Kidney (tissue), 14 donors: ENCODE results near the gene EBF3. TPM values are rescaled to one million over a fixed set of nuclear protein-coding genes. Genes with fewer than 3 reads are reported as not detected.

Experiments
- DNase-seq, 5 donors: peaks; one replicate each; pipeline ENCODE4 v3.0.0-alpha.2; 2013 to 2020
- FAIRE-seq: peaks from 2 replicates; lab custom pipeline; 2012; peaks lifted over from hg19 to GRCh38; lab: Jason Lieb, UNC
- H3K27ac ChIP-seq, 2 donors: one replicate each; pipeline ENCODE4 v1.7.0; 2013; ENCODE audit warnings: low read depth in 2 of 2, low read length in 2 of 2, inconsistent platforms in 1 of 2
- H3K27me3 ChIP-seq: one replicate; pipeline ENCODE4 v1.7.1; 2013; ENCODE audit warnings: low read length, inconsistent platforms; ENCODE audit not compliant: control insufficient read depth, insufficient read depth
- H3K36me3 ChIP-seq, 3 donors: one replicate each; pipeline versions ENCODE4 v1.7.0 to v1.7.1; 2013; ENCODE audit warnings: low read length in 3 of 3, control low read depth in 1 of 3, inconsistent platforms in 1 of 3; ENCODE audit not compliant: insufficient read depth in 3 of 3, control insufficient read depth in 2 of 3
- H3K4me1 ChIP-seq, 3 donors: one replicate each; pipeline versions ENCODE4 v1.7.0 to v1.7.1; 2013; ENCODE audit warnings: low read length in 3 of 3, inconsistent platforms in 1 of 3, low read depth in 1 of 3; ENCODE audit not compliant: control insufficient read depth in 2 of 3, insufficient read depth in 2 of 3
- H3K4me3 ChIP-seq, 3 donors: one replicate each; pipeline versions ENCODE4 v1.7.0 to v1.8.1; 2013; ENCODE audit warnings: low read length in 3 of 3, control low read depth in 1 of 3, inconsistent platforms in 1 of 3
- H3K9ac ChIP-seq, 3 donors: one replicate each; pipeline versions ENCODE4 v1.7.0 to v1.7.1; 2013; ENCODE audit warnings: low read length in 3 of 3, control low read depth in 1 of 3, inconsistent platforms in 1 of 3
- H3K9me3 ChIP-seq, 3 donors: one replicate each; pipeline versions ENCODE4 v1.7.0 to v1.7.1; 2013; ENCODE audit warnings: low read length in 3 of 3, control low read depth in 1 of 3, inconsistent platforms in 1 of 3; ENCODE audit not compliant: control insufficient read depth in 2 of 3, insufficient read depth in 1 of 3
- CTCF ChIP-seq: IDR thresholded peaks from 3 replicates; pipeline ENCODE4 v1.5.1; 2012; ENCODE audit warnings: mild to moderate bottlenecking, moderate library complexity, borderline replicate concordance; ENCODE audit not compliant: insufficient read depth; ENCODE audit errors: extremely low read depth
- intact Hi-C: fragments of 100-400 bp; cut with DNase I; formaldehyde crosslinking; loops from one replicate; pipeline ENCODE4 v1.11.1; 2022
- polyA plus RNA-seq: library from polyadenylated mRNA; stranded (reverse); fragments of 350-450 nt; fragmentation: Illumina TruSeq; extraction: RNeasy Lipid Tissue Mini Kit (QIAGEN cat#74804); gene quantifications from one replicate; pipeline ENCODE4 v1.2.3, GENCODE V29; 2014; ENCODE audit warnings: low read depth, low replicate concordance; ENCODE audit not compliant: insufficient read depth
- total RNA-seq: library from RNA; stranded (reverse); fragmentation: NEBNext Ultra II Directional; extraction: Animal tissue kit (Norgen Biotek cat#: 25700); gene quantifications from one replicate; pipeline ENCODE4 v1.2.1, GENCODE V29; 2021
- donor health status: control.
- donor health status: control.
- donor health status: control.
- donor health status: control.
- donor health status: control.
- donor health status: DM: yes; HTN: yes; CAD: no.
- donor health status: Normal renal cell carcinoma (clear cell type).

Gene EBF3
- total and polyA plus RNA-seq, 2 donors from 2014 or later: 0.09 to 0.98 TPM

GRCh38 chr10:129870961-129871621 is 93.0 kb downstream of the EBF3 start:
- intact Hi-C loops: no loop called here
- Histone ChIP-seq H3K4me1 (no peaks in the 10 kb centered on the region), H3K36me3 (no peaks in the 10 kb centered on the region), H3K4me3 (no peak overlapping the region), H3K9ac (no peak overlapping the region), H3K27ac (no peak overlapping the region), H3K27me3 (no peaks in the 10 kb centered on the region), H3K9me3 (no peaks in the 10 kb centered on the region)
- DNase-seq (peak in 1 of 5 donors; percentile 54), FAIRE-seq (no peak)
- no peak for TF ChIP-seq CTCF

GRCh38 chr10:129870474-129870757 is 93.7 kb downstream of the EBF3 start:
- DNase-seq (no peak), FAIRE-seq (no peak)
- H3K9me3 ChIP-seq: no peaks in the 10 kb centered on the region
- TF ChIP-seq CTCF: no peak
- H3K36me3 ChIP-seq: no peaks in the 10 kb centered on the region
- H3K4me1 ChIP-seq: no peaks in the 10 kb centered on the region
- no peaks in the 10 kb centered on the region for H3K27me3 ChIP-seq
- no peak overlapping the region for H3K9ac ChIP-seq
- intact Hi-C loops: no loop called here
- no peak overlapping the region for H3K4me3 ChIP-seq
- H3K27ac ChIP-seq: no peak overlapping the region

- H3K27ac ChIP-seq: no peak overlapping the region
- no peak for TF ChIP-seq CTCF
- FAIRE-seq (no peak), DNase-seq (no peak)
- no peaks in the 10 kb centered on the region for H3K36me3 ChIP-seq
- H3K4me3 ChIP-seq: no peak overlapping the region
- no peaks in the 10 kb centered on the region for H3K9me3 ChIP-seq
- H3K4me1 ChIP-seq: no peaks in the 10 kb centered on the region
- intact Hi-C loops: no loop called here
- H3K27me3 ChIP-seq: no peaks in the 10 kb centered on the region
- H3K9ac ChIP-seq: no peak overlapping the region
Measured at GRCh38 chr10:129869596-129870473, 94.2 kb downstream of the EBF3 start.
